GM12874 (cell line): ENCODE data around the gene ENG.

Experiments used
- CTCF ChIP-seq: IDR thresholded peaks from 2 replicates; pipeline ENCODE4 v1.5.1; 2011; ENCODE audit warnings: low read depth, mild to moderate bottlenecking, control low read depth, low read length, moderate library complexity; ENCODE audit not compliant: insufficient read depth

The ENG gene

GRCh38 chr9:127854184-127854806 is at the start of gene ENG:
TSS of gene ENG (minus strand) at chr9:127854658. CDS start at chr9:127854355, 303 bp downstream.
- no peak for TF ChIP-seq CTCF

DNA sequence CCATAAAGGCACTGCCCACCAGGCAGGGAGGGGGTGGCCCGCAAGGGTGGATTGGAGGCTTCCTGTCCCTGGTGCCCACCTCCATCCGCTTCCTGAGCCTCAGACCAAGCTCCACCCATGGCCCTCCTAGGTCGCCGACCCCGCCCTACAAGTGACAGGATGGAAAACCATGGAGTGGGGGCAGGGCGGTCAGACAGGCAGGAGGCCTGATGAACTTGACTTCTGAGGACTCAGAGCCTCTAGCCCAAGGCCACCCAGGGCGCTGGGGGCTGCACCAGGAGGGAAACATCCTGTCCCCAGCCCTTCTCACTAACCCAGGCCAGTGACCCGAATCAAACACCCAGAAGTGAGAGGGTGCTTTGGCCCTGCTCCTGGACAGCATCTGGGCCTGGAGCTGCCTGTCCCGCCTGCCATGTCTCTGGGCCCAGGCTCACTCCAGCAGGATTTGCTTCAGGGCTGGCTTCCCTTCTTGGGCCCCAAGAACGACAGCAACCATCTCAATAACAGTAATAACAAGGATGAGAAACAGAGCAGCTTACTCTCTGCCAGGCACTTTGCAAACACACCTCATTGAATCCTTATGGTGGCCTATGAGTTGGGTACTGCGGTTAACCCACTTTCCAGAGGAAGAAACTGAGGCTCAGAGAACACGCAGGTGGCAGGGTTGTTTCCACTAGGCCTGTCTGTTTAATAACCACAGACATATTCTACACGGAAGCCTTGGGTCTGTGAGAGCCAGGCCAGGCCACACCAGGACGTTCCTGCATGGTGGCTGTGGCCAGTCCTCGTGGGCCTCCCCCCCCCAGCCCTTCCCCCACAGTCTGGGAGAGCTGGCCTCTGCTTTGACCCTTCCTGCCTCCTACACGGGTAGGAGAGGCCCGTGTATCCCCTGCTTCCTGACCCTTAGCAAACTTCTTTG is 49.4 kb upstream of the ENG start:
- no peak for TF ChIP-seq CTCF

- no peak for TF ChIP-seq CTCF
Measured at GRCh38 chr9:127899128-127899943, 44.9 kb upstream of the ENG start, which contains the start of gene ST6GALNAC6. TSS of gene ST6GALNAC6 (minus strand) at chr9:127899603. CDS start at chr9:127897981, 1,622 bp downstream.

GRCh38 chr9:127898433-127899127 is 44.1 kb upstream of the ENG start:
- TF ChIP-seq CTCF: no peak

DNA sequence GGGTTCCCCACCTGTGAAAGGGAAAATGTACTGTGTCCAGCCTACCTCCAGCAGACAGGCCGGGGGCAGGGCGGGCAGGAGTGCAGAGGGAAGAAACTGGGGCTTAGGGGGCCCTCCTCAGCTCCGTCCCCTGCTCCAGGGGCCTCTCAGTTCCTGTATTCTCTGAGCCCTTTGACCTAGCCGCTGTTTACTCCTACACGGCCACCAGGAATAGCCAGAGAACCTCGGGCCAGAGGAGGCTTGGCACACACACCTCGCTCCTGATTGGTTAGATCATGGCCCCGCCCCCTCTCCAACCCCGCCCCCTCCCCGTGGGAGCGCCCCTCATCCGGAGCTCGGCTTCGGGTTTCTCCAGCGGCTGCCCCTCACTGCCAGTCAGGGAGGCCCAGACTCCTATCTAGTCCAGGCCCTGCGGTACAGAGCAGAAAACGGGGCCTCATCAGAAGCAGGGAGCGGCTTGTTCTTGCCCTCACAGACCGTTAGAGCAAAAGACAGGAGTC is 42.8 kb upstream of the ENG start:
- no peak for TF ChIP-seq CTCF

- no peak for TF ChIP-seq CTCF
Measured at GRCh38 chr9:127896395-127897192, 42.1 kb upstream of the ENG start.
